ENCODE measurements around the gene YPEL1.
A peak's percentile ranks its signal among the peaks of the same experiment; 100 is the strongest.
"Not testable (repeated sequence)": the region's sequence is repeated elsewhere in the genome, so short reads cannot be mapped to it uniquely, and the experiment has no call there.

Gene YPEL1

DNA sequence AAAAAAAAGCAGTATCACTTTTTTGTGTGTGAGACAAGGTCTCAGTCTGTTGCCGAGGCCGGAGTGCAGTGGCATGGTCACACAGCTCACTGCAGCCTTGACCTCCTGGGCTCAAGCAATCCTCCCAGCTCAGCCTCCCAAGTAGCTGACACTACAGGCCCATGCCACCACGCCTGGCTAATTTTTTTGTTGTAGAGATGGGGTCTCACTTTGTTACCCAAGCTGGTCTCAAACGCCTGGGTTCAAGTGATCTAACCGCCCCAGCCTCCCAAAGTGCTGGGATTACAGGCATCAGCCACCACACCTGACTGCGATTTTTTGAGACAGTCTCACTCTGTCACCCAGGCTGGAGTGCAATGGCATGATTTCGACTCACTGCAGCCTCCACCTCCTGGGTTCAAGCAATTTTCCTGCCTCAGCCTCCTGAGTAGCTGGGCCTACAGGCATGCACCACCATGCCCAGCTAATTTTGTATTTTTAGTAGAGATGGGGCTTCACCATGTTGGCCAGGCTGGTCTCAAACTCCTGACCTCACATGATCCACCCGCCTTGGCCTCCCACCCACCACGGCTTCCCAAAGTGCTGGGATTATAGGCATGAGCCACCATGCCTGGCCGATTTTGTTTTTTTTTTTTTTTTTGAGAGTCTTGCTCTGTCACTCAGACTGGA, 15.3 kb downstream of the YPEL1 start:
- DNase-seq, result not testable (repeated sequence)

DNA sequence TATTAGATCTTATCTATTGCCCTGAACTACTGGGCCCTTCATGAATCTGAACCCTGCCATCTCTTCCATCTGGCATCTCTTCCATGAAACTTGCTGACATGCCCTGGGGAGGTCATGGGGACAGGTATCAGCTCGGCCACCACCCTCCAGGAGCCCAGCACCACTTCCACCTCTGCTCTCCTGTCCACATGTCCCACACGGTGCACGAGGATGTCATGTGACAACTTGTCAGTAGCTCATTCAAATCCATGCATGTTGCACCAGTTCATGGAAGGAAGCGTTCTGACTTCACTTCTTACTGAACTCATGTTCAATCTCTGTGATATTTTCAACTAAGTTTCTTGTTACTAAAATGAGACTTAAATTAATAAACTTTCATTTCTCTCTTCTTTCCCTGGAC, 16.6 kb downstream of the YPEL1 start:
- DNase-seq, result no peak

DNA sequence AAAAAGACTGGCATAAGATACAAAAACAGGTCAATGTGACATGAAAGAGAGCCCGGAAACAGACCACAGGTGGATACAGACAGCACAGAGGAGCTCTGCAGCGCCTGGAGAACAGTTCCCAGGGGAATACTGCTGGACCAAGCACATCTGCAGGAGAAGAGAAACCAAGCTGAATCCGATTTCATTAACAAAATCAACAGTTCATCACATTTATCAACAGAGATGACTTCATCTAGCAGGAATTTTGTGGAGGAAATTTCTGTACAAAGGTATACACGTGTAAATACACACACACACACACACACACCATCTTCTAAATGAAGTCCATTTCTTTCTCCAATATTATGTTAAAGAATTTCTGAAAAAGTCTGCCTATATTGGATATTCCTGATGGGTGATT, 17.1 kb downstream of the YPEL1 start:
- DNase-seq, result no peak

DNA sequence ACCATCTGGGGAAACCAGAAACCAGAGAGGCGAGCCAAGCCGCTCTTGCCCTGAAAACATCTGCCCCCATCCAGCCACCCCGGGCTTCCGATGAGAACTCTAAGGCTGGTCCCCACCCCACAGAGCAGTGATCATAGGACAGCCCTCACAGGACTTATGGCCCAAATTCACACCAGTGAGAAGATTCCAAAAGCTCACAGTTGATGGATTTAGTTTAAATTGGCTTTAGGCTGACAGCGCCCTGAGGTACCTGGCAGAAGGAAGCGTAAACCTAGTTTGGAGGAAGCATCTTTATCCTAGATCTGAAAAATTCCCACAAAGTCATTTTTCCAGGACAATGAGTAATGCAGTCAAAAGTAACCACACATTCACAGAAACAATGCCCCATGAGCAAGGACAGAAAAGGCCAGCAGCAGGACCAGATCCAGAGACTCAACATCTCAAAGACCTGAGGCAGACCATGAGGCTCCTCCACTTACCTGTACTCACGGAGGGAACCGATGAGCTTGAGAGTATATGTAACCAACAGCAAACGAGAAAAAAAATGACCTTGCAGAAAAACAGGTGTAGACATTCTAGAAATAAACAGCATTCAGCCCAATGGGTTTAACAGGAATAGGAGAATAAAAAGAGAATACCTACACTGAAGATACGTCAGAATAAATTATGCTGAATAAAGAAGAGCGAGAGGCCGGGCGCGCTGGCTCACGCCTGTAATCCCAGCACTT, 19.0 kb downstream of the YPEL1 start:
- DNase-seq, result not testable (repeated sequence)

DNA sequence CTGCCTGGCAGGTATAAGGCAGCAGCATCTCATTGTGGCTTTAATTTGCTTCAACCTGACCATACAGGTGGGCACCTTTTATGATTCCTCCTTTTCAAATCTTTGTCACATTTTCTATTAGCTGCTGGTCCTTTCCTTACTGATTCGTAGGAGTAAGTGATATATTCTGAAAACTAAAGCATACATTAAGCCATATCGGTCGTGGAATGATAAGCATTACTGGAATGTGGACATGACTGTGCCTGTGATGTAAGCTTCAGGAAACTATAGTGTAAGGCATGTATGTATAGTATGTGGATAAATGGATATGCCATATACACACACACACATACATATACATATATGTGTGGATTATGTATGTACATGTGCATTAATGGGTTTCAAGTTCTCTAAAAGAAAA, 20.8 kb downstream of the YPEL1 start:
- no peak for DNase-seq

DNA sequence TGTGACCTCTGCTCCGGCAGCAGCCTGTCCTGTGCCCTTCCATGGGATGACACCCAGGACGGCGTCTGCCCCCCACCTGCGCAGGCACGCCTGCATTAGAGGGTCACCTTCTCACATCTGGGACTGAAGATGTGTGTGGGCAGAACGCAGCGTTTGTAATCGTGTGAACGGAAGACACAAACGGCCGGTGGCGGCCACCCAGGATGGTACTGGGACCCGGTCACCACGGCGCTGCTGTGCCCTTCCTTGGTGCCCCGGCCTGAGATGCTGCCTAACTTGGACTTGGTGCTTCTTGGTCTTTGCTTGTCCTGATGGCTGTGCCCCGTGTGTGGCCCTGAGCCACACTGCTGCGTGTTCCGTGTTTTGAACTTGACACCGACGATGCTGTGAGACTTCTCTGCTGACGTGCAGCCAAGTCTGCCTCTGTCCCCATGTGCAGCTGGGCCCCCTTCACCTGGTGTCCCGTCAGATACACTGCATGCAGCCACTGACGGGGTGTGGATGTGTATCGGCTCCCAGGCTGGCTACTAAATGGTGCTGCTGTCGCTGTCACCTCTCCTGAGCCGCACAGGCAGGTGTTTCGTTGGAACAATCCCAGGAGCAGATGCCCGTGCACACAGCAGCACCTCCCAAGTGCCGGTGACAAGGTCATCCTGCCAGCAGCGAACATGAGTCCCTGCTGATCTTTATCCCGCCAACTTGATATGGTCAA, 21.4 kb downstream of the YPEL1 start:
- DNase-seq, result no peak

DNA sequence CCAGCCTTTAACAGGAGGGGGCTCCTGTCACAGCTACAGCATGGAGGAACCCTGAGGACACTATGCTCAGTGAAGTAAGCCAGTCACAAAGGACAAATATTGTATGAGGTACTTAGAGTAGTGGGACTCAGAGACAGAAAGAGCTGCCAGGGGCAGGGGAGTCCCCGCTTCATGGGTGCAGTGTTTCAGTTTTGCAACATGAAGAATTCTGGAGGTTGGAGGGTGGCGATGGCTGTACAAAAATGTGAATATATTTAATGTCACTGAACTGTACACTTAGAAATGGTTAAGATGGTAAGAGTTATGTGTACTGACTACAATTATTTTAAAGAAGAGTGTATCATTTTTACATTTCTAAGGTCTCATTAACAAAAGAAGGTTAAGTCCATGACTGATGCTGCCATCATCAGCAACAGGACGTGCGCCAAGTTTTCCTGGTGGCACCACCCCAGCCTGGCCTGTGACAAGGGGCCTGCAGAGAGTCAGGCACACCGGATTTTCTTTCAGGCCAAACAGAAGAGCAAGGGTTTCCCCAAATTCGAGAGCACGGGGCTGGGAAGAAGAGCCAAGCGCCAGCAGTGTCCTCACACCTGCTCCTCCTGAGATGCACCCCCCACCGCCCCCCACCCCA, 22.1 kb downstream of the YPEL1 start:
- no peak for DNase-seq

DNA sequence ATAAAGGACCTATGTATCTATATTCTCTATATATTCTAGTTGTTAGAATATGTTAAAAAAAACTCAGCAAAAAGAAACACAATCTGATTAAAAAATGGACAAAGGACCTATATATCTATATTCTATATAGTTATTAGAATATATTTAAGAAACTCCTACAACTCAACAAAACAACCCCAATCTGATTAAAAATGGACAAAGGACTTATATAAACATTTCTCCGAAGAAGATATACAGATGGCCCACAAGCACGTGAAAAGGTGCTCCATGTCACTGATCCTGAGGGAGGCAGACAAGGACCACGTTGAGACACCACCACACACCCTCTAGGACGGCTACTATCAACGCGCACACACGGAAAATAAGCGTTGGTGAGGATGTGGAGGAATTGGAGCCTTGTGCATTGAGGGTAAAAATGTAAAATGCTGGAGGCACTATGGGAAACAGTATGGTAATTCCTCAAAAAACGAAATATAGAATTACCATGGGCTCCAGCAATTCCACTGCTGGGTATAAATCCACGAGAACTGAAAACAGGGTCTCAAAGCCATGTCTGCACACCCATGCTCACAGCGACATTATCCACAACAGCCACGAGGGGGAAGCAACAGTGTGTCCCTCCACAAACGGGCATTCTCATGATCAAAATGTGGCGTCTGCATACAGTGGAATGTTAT, 22.7 kb downstream of the YPEL1 start:
- DNase-seq, result peak; percentile 69

DNA sequence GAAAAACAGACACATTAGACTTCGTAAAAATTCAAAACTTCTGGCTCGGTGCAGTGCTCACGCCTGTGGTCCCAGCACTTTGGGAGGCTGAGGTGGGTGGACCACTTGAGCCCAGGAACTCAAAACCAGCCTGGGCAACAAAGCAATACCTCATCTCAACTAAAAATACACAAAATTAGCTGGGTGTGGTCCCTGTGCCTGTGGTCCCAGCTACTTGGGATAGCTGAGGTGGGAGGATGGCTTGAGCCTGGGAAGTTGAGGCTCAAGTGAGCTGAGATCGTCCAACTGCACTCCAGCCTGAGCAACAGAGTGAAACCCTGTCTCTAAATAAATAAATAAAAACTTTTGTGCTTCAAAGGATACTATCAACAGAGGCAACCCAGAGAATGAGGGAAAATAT, 23.7 kb downstream of the YPEL1 start:
- no peak for DNase-seq

DNA sequence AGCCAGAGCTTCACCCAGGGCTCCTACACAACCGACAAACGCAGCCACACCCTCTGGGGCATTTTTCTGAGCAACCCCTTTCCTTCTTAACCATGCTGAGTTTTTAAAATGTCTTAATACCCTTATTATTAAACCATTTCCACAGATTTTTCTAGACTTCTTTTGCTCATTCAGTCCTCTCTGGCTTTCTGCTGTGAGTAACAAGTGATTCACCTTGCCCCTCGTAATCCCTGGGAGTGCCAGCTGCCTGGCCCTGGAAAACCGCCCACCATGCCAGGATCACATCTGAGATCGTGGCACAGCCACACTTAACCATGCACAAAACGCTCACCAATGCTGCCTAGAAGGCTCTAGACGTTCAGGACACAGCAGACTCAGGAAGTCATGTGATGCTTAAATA, 25.4 kb downstream of the YPEL1 start:
- DNase-seq, result no peak

DNA sequence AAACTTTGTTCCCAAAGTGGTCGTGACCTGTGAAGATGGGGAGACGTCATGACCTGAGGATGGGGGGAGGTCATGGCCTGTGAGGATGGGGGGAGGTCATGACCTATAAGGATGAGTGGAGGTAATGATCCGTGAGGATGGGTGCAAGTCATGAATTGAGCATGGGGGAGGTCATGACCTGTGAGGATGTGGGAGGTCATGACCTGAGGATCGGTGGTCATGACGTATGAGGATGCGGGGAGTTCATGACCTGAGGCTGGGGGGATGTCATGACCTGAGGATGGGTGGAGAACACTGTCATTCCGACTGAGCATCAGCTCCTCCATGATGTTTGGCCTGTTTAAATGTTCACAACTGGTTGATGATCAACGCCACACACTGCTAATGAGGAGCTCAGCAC, 25.9 kb downstream of the YPEL1 start:
- DNase-seq, result no peak

DNA sequence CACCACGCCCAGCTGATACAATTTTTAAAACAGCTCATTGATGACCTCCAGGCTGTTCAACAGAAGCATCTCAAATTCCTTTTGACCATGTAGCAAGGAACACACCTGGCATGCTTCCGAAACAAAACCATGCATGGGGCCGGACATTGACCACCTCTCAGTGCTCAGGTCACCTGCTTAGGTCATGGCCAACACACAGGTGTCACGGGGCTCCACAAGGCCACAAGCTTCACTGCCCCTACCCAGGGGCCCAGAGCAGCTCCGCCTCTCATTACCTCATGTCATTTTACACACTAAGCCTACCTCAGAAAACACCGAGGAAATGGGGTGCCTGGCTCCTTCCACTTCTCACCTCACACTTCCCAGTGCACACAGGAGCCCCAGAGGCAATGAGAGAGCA, 26.6 kb downstream of the YPEL1 start:
- no peak for DNase-seq

DNA sequence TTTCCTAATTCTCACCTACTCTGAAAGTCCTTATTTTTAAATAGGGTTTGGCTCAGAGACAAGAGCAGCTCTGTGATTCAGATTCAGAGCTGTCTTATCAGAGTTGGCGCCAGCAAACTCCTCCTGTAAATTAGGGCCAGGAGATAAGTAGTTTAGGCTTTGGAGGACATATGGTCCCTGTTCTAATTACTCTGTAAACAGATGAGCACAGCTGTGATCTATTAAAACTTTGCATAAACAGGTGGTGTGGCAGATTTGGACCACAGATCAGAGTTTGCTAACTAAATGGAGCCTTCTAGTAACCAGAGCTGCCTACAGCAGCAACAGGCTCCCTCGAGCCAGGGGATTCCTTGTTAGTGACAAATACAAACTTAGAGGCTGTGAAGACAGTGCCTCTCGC, 27.9 kb downstream of the YPEL1 start:
- no peak for DNase-seq

DNA sequence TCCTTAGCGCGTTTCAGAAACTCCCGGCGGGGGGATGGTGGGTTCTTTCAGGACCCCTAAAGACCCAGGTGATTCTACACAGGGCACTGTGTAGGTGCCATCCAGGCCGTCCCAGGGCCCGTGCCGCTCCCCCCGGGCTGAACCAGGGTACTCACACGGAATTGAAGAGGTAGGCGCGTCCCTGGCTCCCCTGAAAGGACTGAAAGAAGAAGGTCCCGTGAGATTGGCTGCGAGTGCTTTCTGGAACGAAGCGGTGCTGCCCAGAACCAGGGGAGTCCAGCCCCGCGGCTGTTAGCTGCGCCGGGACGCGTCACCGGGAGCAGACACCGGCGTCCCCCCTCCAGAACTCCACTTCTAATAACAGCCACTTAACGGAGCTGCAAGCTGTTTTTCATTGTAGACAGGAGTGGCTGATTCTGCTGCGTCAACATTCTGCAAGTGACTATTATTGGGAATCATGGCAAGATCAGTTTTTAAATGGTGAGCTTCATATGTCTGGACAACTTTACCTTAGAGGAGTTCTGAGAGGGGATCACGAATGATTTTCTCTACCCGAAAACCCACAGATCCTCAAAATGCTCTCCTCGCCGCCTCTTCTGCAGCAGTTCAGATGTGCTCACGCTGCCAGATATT, 31.8 kb downstream of the YPEL1 start:
- DNase-seq, result no peak

DNA sequence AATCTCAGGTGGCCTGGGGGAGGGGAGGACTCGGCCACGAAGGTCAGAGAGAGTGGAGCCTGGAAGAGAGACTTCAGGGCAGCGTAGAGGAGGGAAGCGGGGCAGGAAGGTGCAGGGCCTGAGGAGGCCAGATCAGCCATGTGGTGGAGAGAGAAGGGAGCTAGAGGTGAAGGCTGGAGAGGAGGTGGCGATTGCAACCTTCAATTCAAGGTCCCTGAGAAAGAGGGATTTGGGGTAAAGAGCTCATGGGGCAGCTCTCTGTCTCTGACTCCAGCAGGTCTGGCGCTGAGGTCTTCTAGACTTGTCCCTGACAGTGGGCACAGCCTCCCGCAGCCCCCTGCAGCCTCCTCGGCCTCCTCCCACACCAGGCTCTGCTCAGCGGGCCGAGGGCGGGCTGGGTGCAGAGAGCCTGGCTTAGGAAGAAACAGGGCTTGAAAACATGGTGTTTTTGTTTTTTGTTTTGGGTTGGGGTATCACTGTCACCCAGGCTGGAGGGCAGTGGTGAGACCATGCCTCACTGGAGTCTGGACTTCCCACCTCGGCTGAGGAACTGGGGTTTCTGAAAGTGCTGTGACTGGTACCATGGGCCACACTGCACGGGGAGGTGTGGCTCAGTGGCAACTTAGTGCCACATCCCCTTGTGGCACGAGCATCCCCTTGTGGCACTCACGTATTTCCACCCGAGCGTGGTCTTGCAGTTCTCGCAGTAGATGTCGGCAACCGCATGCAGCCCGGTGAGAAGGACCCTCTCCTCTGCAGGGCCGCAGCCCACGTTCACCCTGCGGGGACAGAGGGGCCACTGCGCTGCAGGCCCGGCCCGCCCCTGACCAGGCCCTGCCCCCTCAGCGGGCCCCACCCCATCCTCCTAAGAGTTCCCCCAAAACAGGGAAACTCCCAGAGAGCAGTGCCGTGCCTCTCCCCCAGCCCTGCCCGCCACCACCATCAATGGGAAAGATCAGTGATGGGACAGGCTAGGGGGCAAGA, 32.6 kb downstream of the YPEL1 start:
- DNase-seq, result no peak

DNA sequence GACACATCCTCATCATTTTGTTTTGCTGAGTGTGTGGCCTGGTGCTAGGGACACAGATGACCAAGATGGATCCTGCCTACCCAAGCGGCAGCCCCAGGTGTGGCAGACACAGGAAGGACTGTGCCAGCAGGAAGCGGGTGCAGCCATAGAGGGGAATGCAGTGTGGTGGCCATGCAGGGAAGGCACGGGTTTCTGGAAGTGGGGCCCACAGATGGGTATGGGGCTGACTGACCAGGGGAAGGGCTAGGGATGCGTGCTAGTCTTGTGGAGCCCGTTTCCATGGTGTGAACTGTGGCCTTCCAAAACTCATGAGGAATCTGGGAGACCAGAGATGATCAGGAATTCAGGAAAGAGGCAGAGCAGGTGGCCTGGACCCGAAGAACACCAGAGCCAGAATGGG, 33.5 kb downstream of the YPEL1 start:
- no peak for DNase-seq

DNA sequence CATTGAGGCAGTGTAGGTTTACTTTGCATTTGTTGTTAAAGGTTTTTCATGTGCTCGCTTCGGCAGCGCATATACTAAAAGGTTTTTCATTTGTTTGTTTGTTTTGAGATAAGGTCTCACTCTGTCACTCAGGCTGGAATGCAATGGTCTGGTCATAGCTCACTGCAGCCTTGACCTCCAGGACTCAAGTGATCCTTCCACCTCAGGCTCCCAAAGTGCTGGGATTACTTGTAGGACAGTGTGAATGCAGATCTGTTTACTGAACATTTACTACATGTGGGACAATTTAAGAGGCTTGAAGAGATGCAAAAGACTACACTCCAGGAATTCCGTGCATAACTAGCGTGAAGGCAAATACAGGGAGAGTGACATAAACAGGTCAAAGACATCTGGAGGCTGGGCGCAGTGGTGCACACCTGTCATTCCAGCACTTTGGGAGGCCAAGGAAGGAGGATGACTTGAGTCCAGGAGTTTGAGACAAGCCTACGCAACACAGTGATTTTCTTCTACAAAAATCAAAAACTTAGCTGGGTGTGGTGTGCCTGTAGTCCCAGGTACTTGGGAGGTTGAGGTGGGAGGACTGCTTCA, 34.1 kb downstream of the YPEL1 start:
- DNase-seq, result no peak

DNA sequence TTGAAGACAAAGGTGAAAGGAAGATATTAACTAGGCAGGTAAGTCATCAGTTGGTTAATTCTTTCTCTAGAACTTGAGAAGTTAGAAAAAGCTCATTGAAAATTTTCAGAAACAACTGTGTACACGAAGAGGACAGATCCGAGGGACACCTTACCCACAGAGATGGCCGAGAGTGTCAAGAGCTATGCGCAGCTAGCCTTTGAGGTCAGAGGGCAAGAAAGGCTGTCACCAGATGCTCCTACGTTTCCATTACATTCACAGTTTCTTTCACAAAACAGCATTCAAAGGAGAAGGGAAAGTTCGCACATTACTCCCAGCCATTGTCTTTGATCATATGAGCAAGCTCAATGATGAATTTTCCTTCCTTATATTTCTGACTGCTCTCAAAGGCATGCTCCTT, 34.8 kb downstream of the YPEL1 start:
- no peak for DNase-seq

DNA sequence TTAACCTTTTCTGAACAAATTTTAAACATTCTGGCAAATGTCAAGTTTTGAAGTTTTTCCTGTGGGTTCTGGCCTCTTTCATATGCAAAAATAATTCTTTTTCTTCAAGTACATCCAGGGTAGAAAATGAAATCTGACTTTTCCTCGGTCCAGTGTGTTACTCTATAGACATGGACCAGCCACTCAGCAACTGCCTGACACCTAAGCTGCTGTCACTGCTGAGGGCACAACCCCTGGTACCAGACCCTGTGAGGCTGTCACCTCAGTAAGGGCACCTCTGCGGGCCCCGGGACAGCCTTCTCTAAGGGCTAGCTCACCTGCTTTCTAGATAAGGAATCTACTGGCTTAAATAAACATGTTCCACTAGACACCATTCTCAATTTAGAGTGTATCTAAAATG, 36.0 kb downstream of the YPEL1 start:
- DNase-seq, result no peak

DNA sequence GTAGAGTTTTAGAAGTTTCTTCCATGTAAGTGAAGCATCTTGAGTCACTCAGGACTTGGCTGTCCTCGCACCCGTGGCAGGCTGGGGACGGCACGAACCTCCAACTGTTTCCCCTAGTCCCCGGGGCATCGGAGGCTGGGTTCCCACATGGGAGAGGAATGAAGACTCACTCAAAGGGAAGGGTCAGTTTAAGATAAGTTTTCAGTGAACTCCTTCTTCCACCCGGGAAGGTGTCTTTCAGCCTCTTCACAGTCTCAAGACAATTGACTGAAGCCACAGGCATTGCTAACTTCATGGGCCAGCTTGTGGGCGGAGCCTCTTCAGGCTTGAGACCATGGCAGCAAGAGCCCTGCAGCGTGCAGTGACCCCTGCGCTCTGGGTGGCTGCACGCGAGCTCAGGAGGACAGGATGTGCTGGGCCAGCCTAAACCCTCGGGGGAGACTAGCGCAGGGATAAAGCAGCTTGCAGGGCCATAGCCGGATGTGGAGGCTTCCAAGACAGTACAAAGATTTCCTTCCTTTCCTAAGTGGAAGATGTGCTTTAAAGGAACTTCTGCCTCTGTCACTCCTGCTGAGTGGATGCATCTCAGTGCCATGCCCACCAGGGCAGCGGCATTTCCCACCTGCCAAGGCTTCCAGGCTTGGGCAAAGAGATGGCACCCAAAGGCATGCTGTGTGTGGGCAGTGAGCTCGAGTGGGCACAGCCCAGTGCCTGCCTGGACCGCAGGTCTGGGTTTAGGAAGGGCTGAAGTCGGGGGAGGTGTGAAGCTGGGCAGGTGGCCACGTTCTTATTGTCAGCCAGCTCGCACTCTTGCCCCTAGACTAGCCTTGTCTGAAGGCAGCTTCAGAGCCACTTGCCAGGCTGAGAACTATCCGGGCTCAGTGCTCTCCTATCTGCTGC, 36.9 kb downstream of the YPEL1 start:
- DNase-seq, result no peak

Data from stimulated activated CD4-positive, alpha-beta T cell treated with anti-CD3 and anti-CD28 coated beads, Interleukin-4, amount 100 ng/mL, for 24 hours (primary cell).